Urinary bladder (tissue), 2 donors: Measurements from ENCODE around the gene ARF6. TPM values are rescaled to one million over a fixed set of nuclear protein-coding genes. Genes with fewer than 3 reads are reported as not detected.

Source experiments
- polyA plus RNA-seq: library from polyadenylated mRNA; stranded (reverse); fragments of 200-250 nt; gene quantifications from one replicate; pipeline ENCODE4 v1.2.3, GENCODE V29; 2013
- small RNA-seq: library from RNA; depleted of rRNA; stranded (forward); fragments of <200 nt; gene quantifications from one replicate; pipeline ENCODE3, GENCODE V24; 2014
- total RNA-seq: library from RNA; depleted of rRNA; stranded (reverse); fragments of >200 nt; gene quantifications from one replicate; pipeline ENCODE4 v1.2.3, GENCODE V29; 2014
- donor health status: healthy.

ARF6 gene
- total and polyA plus RNA-seq, 2 donors: 36.9 to 49.1 TPM

Small RNA genes lying within 50 kb of the gene (small RNA-seq; reads per million reads assigned to genes)
- gene RF00017 (not detected), gene RN7SL2 (68.3 reads per million, percentile 97 among the genes with 10 or more reads in this experiment), gene RN7SL3 (1.8 reads per million, percentile 85 among the genes with 10 or more reads in this experiment), gene RNU6-189P (not detected)

Other genes with a start within 250 kb of the ARF6 start
- 25.5 TPM for gene POLE2, start 204.9 kb upstream of the ARF6 start, total RNA-seq
- 3.2 TPM for gene POLE2, start 204.9 kb upstream of the ARF6 start, polyA plus RNA-seq
- 21.6 TPM for gene KLHDC1, start 200.0 kb upstream of the ARF6 start, total RNA-seq
- gene KLHDC1, start 200.0 kb upstream of the ARF6 start, polyA plus RNA-seq: 4.2 TPM
- 127 TPM for gene KLHDC2, start 124.9 kb upstream of the ARF6 start, total RNA-seq
- 82.2 TPM for gene KLHDC2, start 124.9 kb upstream of the ARF6 start, polyA plus RNA-seq
- 171 TPM for gene NEMF, start 40.3 kb upstream of the ARF6 start, total RNA-seq
- 32.2 TPM for gene NEMF, start 40.3 kb upstream of the ARF6 start, polyA plus RNA-seq
- gene VCPKMT, start 223.5 kb downstream of the ARF6 start, total RNA-seq: 9.6 TPM
- gene VCPKMT, start 223.5 kb downstream of the ARF6 start, polyA plus RNA-seq: 7.8 TPM